NCI-H1092 treated with DMSO at 0.1 percent for 48 hours (cell line): Measurements from ENCODE around the gene PCDHA1.

ENCODE experiments used
- DNase-seq: peaks from one replicate; lab custom pipeline; 2025; lab: John Stamatoyannopoulos, UW

The PCDHA1 gene

DNA sequence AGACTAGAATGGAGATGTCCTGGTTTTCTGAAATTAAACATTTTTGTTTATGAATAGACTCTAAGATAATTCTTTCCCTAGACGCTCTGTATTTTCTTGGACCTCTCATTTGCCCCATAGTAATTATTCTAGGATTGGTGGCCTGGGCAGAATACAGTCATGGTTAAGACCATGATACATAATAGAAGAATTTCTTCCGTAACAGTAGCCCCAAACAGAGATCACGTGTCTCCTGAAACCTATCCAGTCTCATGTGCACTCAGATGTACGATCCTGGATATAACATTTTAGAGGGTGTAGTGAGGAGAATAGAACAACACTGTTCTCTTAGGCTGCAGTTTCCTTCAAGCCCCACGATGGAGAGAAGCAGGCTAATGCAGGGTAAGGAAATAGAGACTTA is 202.7 kb downstream of the PCDHA1 start:
- DNase-seq: no peak

- no peak for DNase-seq
Observed at GRCh38 chr5:140989254-140990020, 203.5 kb downstream of the PCDHA1 start.

DNA sequence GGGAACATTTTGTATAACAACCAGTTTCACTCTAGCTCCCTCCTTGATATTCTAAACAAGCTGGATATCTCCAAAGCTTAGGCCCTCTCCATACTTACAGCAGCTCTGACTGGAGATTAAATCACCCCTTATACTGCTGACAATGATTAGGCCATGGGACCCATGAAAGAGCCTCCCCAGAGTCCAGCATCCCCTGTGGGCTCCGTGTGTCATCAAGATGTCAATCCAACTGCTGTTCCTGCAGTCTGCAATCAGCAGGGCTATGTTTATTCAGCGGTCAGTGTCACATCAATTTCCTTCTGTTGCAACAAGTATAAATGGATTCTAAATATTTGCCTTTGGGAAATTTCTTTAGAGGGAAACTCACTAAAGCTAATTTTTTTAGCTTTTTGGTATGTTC is 206.9 kb downstream of the PCDHA1 start:
- no peak for DNase-seq

- DNase-seq: no peak
Observed at GRCh38 chr5:140996060-140996459, 210.1 kb downstream of the PCDHA1 start.

DNA sequence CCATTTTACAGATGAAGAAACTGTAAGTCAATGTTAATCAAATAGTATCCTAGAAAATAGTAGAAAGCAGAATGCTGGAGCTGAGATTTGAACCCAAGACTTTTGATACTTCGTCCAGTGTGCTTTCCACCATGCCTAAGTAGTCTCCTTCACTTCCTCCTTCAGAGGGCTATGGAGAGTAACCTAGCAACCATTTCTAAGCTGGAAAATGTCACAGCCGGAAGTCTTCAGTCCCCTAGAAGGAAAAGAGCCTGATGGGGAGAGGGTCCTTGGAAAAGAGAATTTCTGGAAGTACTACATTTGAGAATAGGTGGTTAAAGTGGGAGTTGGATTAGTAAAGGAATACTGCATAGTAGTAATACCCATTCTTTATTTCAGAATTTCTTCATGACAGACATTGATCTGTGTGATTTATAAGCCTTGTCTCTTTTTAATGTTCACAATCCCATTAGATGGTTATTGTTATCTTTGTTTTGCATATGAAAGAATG is 213.0 kb downstream of the PCDHA1 start:
- DNase-seq: no peak

- peak; percentile 30 for DNase-seq
Observed at GRCh38 chr5:141001446-141001843, 215.5 kb downstream of the PCDHA1 start.

GRCh38 chr5:141001844-141002604 is 216.1 kb downstream of the PCDHA1 start:
- DNase-seq: peak; percentile 44

- DNase-seq: no peak
Observed at GRCh38 chr5:141002605-141002965, 216.6 kb downstream of the PCDHA1 start.

DNA sequence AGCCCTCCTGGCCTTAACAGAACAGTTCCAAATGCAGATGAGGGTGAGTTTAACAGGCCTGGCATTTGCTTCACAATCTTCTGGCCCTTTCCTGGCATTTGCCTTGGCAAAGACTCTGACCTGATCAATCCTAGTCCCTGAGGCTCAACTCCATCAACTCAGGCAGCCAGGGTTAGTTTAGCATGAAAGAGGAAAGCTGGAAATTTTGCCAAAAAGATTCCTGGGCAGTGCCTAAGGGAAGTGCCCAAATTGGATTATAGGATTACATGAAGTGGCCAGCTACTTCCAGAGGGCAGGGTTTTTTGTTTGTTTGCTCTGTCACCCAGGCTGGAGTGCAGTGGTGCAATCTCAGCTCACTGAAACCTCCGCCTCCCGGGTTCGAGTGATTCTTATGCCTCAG is 217.1 kb downstream of the PCDHA1 start:
- DNase-seq: no peak

- peak; percentile 23 for DNase-seq
Observed at GRCh38 chr5:141003791-141004611, 218.1 kb downstream of the PCDHA1 start.

- DNase-seq: no peak
Observed at GRCh38 chr5:141007791-141008190, 221.9 kb downstream of the PCDHA1 start.

DNA sequence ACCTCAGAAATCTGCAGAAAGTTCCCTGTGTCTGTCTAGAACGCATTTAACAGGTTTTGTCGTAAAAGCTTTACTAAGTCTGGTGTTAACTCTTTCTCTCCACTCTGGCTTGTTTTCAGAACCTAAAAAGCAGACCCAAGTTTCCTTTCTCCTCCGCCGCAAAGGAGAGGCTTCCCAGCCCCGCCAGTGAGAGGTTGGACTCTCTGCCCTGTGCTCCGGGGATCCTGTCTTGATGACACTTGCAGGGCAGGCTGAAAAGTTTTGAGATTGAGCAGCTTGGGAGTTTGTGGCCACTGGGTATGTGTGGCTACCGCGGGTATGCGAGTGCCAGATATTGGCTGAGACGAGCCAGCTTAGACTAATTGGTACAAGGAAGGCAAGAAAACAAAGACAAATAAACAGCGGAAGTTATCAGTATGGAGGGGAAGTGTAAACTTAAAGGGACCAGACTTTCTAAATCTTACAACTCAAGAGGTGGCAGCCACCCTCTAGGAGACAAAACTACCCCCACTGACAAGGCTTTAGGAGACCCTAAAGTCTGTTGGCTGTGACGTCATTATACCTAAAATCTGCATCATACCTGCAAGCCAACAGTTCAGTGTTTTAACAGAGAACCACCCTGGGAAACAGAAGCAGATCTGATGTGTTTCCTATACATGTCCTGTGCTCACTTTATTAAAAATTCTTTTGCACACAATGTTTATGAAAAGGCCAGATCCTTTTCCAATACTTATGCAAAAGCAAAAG is 224.3 kb downstream of the PCDHA1 start:
- DNase-seq: no peak

DNA sequence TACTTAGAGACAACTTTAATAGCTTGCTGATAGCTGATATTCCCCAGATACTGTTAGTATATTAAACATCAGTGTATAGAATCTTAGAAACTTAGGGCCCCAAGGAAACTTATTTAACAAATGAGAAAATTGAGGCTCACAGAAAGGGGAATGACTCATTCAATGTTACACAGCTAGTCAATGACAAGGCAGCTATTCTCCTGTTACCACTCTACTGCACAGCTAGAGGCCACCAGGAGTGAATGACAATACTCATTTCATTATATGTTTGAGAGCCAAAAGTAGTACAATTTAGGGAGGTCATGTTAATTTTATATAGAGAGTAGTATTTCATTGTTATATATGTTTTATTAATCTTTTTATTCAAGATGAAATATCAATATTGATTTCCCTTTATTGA is 232.0 kb downstream of the PCDHA1 start:
- no peak for DNase-seq

DNA sequence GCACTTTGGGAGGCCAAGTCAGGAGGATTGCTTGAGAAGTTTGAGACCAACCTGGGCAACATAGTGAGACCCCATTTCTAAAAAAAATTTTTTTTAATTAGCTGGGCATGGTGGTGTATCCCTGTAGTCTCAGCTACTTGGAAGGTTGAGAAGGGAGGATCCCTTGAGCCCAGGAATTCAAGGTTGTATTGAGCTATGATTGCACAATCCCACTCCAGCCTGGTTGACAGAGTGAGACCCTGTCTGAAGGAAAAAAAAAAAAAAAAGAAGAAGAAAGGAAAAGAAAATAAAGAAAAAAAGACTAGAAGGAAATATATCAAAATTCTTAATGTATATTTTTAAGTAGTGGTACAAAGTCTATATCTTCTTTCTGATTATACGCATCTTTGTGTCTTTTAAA is 236.4 kb downstream of the PCDHA1 start:
- no peak for DNase-seq

DNA sequence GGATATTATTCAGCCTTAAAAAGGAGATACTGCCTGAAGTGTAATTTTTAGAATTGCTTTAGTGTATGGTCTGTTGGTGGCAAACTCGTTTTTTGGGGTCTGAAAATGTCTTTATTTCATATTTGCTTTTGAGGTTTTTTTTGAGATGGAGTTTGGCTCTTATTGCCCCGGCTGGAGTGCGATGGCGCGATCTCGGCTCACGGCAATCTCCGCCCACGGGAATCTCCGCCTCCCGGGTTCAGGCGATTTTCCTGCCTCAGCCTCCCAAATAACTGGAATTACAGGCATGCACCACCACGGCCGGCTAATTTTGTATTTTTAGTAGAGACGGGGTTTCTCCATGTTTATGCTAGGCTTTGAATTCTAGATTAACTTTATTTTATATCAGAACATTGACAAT is 245.1 kb downstream of the PCDHA1 start:
- DNase-seq: no peak

DNA sequence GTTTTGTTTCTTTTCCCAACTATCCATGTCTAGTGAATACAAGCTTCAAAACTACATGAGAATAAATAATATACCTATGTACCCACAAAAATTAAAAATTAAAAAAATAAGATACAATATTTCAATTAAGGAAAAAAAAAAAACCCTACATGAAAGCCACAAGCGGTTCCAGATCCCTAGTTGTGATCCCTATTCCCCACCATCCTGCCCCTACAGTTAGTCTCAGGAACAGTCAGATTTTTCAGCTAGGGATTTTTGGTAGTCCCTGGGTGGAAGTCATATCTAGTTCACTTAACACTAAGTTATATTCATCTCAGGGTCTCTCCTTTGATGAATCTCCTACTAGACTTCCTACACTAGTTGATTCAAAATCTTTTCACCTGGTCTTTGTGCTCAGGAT is 246.7 kb downstream of the PCDHA1 start:
- DNase-seq: no peak

DNA sequence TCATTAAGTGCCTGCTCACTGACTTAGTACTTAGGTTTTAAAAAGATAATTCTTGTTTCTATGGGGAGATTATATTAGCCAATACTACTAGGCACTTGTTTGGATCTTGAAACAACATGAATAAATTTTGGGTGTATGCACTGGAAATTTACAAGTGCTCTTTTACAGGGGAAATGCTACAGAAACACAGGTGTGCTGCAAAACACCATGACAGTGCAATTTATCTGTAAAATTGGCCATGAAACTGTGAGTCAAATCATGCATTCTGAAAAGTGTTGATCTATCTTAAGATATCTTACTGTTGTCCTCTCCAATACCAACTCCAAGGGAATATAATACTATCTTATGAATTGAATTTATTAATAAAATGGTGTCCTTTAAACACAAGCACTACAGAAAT is 253.1 kb downstream of the PCDHA1 start:
- DNase-seq: no peak

- peak; percentile 27 for DNase-seq
Observed at GRCh38 chr5:141039517-141039916, 253.6 kb downstream of the PCDHA1 start.

DNA sequence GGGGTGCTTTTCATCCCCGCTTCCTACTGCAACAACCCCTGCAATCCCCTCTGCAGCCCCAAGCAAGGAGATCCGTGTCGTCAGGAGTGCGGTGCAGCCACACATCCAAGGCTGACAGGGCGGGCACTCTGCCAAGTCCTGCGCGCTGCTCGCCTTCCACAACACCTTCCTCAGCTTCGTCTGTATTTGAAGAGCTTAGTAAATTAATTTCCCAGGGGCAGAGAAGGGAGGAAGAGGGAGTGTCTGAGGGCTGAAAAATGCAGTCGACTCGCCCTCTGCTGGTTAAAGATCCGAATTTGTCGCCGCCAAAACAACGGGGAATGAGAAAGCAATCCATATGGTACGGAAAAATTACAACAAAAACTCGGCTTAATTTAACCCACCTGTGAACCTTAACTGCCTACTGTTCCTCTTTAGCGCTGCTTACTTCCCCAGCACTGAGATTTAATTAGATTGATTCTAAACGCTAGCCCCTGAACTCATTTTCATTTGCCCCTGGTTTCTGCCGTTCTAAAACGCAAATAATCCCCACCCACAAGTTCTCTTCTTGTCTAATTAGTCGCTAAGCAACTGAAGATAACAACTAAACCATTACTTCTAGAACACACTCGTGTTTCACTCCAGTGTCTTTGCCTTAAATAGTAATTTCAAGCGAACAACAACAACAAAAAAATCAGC is 254.3 kb downstream of the PCDHA1 start:
- DNase-seq: peak; percentile 83

- DNase-seq: peak; percentile 96
Observed at GRCh38 chr5:141040771-141041426, 255.0 kb downstream of the PCDHA1 start.

- DNase-seq: no peak
Observed at GRCh38 chr5:141041427-141041785, 255.5 kb downstream of the PCDHA1 start.
